BE2C (cell line): ENCODE measurements around the gene CACNA1B.
"Not testable (repeated sequence)": the region's sequence is repeated elsewhere in the genome, so short reads cannot be mapped to it uniquely, and the experiment has no call there.

ENCODE experiments used
- DNase-seq: peaks from one replicate; pipeline ENCODE4 v3.0.0-alpha.2; 2020
- H3K27me3 ChIP-seq: fragments of 250-450 bp; sonication (Bioruptor Pico); 2 replicates; pipeline ENCODE4 v1.5.1; 2020; ENCODE audit warnings: mild to moderate bottlenecking
- H3K36me3 ChIP-seq: fragments of 250-450 bp; sonication (Bioruptor Pico); 2 replicates; pipeline ENCODE4 v1.5.1; 2020; ENCODE audit warnings: mild to moderate bottlenecking
- H3K4me1 ChIP-seq: fragments of 250-450 bp; sonication (Bioruptor Pico); 2 replicates; pipeline ENCODE4 v1.5.1; 2020
- H3K4me3 ChIP-seq: 2 replicates; pipeline ENCODE4 v1.5.1; 2011; ENCODE audit warnings: low read depth, low read length
- H3K9me3 ChIP-seq: fragments of 250-450 bp; sonication (Bioruptor Pico); 2 replicates; pipeline ENCODE4 v1.5.1; 2020
- TF ChIP-seq, protein P1 (sequence below): IDR thresholded peaks from 2 replicates; pipeline ENCODE4 v1.5.1; 2012; ENCODE audit warnings: mild to moderate bottlenecking, low read depth, low read length

CACNA1B gene

DNA sequence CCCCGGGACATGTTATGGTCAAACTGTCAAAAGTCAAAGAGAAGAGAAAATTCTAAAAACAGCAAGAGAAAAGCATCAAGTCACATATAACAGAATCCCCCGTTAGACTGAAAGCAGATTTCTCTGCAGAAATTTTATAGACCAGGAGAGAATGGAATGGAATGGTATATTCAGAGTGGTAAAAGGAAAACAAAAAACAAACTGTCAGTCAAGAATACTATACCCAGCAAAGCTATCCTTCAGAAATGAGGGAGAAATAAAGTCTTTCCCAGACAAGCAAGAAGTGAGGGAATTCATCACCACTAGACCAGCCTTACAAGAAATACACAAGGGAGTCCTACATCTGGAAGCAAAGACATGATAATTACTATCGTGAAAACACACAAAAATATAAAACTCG is 208.0 kb downstream of the CACNA1B start:
- no peaks in the 10 kb centered on the region for H3K9me3 ChIP-seq
- no peaks in the 10 kb centered on the region for H3K27me3 ChIP-seq
- DNase-seq = no peak
- no peaks in the 10 kb centered on the region for H3K36me3 ChIP-seq
- TF ChIP-seq, protein P1, sequence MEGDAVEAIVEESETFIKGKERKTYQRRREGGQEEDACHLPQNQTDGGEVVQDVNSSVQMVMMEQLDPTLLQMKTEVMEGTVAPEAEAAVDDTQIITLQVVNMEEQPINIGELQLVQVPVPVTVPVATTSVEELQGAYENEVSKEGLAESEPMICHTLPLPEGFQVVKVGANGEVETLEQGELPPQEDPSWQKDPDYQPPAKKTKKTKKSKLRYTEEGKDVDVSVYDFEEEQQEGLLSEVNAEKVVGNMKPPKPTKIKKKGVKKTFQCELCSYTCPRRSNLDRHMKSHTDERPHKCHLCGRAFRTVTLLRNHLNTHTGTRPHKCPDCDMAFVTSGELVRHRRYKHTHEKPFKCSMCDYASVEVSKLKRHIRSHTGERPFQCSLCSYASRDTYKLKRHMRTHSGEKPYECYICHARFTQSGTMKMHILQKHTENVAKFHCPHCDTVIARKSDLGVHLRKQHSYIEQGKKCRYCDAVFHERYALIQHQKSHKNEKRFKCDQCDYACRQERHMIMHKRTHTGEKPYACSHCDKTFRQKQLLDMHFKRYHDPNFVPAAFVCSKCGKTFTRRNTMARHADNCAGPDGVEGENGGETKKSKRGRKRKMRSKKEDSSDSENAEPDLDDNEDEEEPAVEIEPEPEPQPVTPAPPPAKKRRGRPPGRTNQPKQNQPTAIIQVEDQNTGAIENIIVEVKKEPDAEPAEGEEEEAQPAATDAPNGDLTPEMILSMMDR = no peak
- H3K4me1 ChIP-seq = no peaks in the 10 kb centered on the region
- H3K4me3 ChIP-seq = no peak overlapping the region

DNA sequence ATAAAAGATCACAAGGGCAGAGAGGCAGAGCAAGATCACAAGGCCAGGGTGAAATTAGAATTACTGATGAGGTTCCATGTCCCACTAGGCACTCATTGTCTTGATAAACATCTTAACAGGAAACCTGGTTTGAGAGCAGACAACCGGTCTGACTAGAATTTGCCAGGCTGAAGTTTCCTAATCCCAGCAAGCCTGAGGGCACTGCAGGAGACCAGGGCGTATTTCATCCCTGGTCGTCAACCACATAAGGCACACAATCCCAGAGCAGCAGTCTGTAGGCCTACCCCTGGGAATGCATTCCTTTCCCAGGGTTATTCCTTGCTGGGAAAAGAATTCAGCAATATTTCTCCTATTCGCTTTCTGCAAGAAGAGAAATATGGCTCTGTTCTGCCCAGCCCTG is 214.5 kb downstream of the CACNA1B start:
- not testable (repeated sequence) for H3K4me1 ChIP-seq, H3K4me3 ChIP-seq, H3K9me3 ChIP-seq, H3K27me3 ChIP-seq, H3K36me3 ChIP-seq
- peak; percentile 65 for DNase-seq

DNA sequence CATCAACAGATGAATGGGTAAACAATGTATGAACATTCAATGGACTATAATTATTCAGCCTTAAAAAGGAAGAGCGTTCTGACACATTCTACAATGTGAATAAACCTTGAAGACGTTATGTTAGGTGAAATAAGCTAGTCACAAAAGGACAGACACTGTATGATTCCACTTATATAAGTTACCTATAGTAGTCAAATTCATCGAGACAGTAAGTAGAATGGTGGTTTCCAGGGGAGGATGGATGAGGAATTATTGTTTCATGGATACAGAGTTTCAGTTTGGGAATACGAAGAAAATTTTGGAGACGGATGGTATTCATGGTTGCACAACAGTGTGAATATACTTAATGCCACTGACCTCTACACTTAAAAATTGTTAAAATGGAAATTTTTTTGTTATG is 216.4 kb downstream of the CACNA1B start:
- TF ChIP-seq, protein P1 = no peak
- Histone ChIP-seq H3K36me3 (no peaks in the 10 kb centered on the region), H3K27me3 (no peaks in the 10 kb centered on the region), H3K4me3 (no peak overlapping the region), H3K4me1 (no peaks in the 10 kb centered on the region), H3K9me3 (no peaks in the 10 kb centered on the region)
- DNase-seq = no peak

DNA sequence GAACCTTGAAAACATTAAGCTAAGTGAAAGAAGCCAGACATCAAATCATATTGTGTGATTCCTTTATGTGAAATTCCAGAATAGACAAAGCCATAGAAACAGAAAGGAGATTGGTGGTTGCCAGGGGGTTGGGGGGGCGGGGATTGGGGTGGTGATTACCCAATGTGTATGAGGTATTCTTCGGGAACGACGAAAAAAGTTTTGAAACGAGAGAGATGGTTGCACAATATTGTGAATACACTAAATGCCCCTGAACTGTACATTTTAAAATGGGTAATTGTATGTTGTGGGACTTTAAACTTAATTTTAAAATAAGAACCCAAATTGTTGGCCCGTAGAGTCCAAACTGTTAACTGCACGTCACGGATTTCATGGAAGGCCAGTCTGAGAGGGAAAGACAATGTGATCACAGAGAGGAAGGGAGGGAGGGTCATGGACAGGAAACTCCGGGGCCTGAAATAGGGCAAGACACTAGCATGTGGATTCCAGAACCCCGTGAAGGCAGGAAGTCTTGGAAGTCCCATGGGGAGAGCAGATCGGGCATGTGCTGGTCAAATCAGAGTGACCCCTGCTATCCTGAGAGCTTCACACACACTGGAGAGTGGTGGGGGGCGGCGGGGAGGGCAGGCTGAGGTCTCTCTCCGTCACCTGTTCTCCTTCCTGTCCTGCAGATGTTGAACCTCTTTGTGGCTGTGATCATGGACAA is 218.4 kb downstream of the CACNA1B start:
- Histone ChIP-seq H3K4me1 (no peaks in the 10 kb centered on the region), H3K27me3 (no peaks in the 10 kb centered on the region), H3K4me3 (no peak overlapping the region), H3K36me3 (no peaks in the 10 kb centered on the region), H3K9me3 (no peaks in the 10 kb centered on the region)
- DNase-seq = peak; percentile 4
- TF ChIP-seq, protein P1 = no peak

DNA sequence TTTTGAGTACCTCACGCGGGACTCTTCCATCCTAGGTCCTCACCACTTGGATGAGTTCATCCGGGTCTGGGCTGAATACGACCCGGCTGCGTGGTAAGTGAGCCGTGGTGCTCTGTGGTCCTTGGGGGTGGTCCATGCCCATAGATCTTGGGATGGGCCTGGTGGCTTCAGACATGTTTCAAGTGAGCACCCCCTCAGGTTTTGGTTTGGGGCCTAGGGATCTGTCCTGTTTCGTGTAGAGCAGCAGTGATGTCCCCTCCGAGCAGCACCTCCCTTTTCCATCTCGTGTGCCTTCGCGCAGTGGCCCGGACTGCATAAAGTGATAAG is 218.9 kb downstream of the CACNA1B start:
- Histone ChIP-seq H3K36me3 (no peaks in the 10 kb centered on the region), H3K27me3 (no peaks in the 10 kb centered on the region), H3K9me3 (no peaks in the 10 kb centered on the region), H3K4me3 (no peak overlapping the region), H3K4me1 (no peaks in the 10 kb centered on the region)
- TF ChIP-seq, protein P1 = no peak
- peak; percentile 3 for DNase-seq

DNA sequence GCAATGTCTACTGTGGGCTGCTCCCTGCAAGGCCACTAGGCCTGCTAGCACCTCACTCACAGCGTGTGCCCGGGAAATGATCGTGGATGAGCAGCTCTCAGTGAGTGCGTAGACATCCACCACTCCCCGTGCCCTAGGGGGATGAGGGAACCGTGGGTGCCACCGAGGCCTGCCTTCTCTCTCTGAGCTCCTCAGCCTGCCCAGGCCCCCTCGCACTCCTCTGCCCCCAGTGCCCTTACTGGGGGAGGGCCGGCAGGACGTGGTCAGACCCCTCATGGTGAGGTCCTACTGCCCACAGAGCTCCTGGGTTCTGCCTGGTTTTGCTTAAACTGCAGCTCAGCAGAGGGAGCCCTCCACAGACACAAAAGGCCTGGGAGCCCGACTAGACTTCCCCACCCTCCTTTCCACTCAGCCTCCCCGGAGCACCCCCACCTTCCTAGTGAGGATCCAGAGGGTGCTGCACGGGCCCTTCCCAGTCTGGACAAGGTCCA is 220.0 kb downstream of the CACNA1B start:
- peak; percentile 1 for DNase-seq
- H3K27me3 ChIP-seq = no peaks in the 10 kb centered on the region
- H3K9me3 ChIP-seq = no peaks in the 10 kb centered on the region
- TF ChIP-seq, protein P1 = no peak
- H3K36me3 ChIP-seq = no peaks in the 10 kb centered on the region
- H3K4me1 ChIP-seq = no peaks in the 10 kb centered on the region
- no peak overlapping the region for H3K4me3 ChIP-seq
